GM12892 (cell line): ENCODE measurements around the gene RANBP3L.

Experiments used
- POLR2AphosphoS5 ChIP-seq: IDR thresholded peaks from 2 replicates; pipeline ENCODE4 v1.6.1; 2011; ENCODE audit warnings: low read depth, low read length, control low read depth
- TAF1 ChIP-seq: IDR thresholded peaks from 2 replicates; pipeline ENCODE4 v1.6.1; 2011; ENCODE audit warnings: low read depth, mild to moderate bottlenecking, control low read depth, low read length, borderline replicate concordance

- TF ChIP-seq POLR2AphosphoS5 (no peak), TAF1 (no peak)
Observed at GRCh38 chr5:36251218-36251617, 50.5 kb downstream of the RANBP3L start.
